Erythroblast (primary cell): ENCODE results near the gene KIF1A.

Experiments
- DNase-seq, 2 experiments: peaks; one replicate each; lab custom pipeline; 2025; lab: John Stamatoyannopoulos, UW
- GATA1 ChIP-seq: IDR thresholded peaks from 2 replicates; pipeline ENCODE4 v1.6.1; 2011; ENCODE audit warnings: low read depth, mild to moderate bottlenecking, control low read depth, low read length, moderate library complexity
- POLR2A ChIP-seq: IDR thresholded peaks from 2 replicates; pipeline ENCODE4 v1.6.1; 2011; ENCODE audit warnings: mild to moderate bottlenecking, low read length

KIF1A gene

DNA sequence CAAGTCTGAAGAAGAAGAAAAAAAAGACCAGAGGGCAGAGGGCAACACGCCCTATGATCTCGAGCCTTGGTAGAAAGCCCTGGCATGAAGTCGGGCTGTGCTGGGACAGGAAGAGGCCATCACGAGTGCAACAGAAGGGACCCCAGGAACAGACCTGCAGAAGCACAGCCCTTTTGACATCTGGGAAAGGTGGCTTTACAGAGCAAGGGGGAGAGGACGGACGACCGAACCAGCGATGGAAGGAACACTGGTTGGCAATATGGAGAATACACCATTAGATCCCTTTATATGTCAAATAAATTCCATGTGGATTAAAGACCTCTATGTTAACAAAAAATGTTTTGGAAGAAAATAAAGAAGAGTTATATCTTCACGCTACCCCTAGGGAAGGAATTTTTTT, 10.7 kb downstream of the KIF1A start:
- no peak for TF ChIP-seq GATA1
- no peak for TF ChIP-seq POLR2A
- no peak for DNase-seq

DNA sequence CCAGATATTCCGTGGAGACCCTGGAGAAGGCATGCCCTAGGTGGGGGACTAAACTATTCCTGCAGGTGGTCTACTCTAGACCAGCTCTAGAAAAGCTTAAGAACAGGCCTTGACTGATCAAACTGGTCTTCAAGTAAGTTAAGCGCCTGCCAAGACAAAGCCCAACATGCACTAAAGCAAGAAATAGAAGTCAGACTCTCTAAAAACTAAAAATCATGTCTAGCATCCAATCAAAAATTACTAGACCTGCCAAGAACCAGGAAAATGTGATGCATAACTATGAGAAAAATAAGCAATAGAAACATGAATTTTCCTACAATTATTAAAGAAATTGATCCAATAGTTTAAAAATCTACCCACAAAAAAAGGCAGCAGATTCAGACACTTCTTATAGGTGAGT, 13.6 kb downstream of the KIF1A start:
- DNase-seq, result no peak
- TF ChIP-seq GATA1 (no peak), POLR2A (no peak)

DNA sequence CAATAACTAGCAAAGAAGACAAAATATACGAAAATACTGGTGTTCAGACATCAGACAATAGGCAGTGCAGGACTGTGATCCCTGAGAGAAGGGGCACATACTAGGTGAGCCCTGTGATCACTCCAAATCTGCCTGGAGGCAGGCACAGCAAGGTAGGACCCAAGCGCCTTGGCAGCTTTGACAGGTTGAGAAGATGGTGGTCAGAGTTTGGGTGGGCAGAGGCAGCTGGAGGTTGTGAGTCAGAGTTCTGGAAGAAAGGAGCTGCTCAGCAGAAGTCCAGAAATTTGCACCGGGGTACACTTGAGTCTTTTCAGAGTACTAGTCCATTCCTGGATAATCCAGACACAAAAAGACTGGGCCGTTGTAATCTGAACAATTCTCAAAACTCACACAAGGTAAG, 14.0 kb downstream of the KIF1A start:
- no peak for DNase-seq
- no peak for TF ChIP-seq POLR2A
- no peak for TF ChIP-seq GATA1

DNA sequence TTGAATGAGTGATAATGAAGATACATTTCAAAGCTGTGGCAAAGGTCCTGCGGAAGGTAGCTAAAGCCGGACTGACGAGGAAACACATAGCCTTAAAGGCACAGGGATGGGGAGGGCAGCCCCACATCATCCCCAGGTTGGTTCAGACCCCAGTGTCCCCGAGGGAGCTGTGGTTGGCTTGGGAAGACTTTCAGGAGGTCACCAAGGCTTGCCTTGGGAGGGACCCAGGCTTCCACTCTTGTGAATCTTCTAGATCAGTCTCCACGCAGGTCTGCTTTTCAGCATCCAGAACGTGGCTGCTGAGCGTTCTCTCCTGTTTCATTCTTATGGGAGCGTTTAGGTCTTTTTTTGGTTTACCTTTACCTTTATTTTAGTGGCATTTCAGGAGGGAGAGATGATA, 16.8 kb downstream of the KIF1A start:
- no peak for TF ChIP-seq GATA1
- TF ChIP-seq POLR2A, result no peak

DNA sequence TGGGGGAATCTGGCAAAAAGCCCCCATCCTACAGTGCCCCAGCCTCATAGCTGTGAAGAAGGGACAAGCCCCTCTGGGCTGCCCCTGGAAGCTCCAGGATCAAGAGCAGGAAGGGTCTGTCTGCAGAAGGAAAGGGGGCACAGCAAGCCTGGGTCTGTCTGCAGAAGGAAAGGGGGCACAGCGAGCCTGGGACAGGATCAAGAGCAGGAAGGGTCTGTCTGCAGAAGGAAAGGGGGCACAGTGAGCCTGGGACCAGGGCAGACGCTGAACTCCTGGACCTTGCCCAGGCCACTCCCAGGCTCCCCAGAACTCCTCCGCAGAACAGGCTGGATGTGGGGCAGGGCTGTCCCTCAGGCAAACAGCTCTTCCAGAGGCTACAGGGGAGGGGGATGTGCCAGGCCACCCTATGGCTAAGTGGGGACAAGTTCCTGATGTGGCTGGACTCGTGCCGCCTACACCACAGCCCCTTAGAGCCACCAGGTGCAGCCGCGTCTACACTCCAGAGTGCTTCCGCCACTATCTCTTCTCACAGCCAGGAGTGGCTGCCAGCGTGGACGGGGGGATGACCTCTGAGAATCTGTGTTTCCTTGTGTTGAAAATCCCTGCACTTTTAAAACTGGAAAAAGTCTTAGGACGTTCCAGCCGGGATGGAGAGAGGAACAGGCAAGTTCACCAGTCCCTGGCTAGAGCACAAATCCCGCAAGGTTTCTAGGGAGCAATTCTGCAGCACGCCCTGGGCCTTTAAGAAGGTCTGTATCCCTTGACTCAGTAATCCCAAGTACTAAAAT, 20.8 kb downstream of the KIF1A start:
- TF ChIP-seq POLR2A, result no peak
- no peak for TF ChIP-seq GATA1

More for the DNA sequence above, 16.8 kb downstream of the KIF1A start:
- no peak for DNase-seq

DNA sequence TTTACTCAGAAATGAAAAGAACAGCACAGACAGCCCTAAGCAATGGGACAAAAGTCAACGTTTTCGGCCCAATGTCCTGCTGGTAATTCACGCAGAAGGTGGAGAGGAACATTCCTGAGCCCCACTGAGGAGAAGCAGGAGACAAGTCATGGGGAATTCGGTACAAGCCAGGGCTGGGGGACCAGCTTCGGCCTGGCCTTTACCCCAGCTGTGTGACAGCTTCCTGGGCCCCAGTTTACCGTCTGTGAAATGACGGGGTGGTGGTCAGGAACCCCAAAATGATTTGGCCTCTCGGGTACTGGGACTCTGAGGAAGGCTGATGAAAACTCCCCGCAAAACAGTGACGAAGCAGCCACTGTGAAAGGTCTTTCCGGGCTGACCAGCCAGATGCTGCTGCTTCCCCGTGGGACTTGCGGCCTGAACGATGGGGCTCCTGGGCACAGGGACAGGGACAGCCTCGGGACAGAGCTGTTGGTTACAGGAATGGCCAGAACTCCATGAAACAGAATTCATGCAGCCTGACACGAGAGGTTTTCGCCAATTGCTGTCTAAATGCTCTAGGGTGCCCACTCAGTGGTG, 21.6 kb downstream of the KIF1A start:
- no peak for DNase-seq
- TF ChIP-seq GATA1, result no peak
- TF ChIP-seq POLR2A, result no peak

More for the DNA sequence above, 20.8 kb downstream of the KIF1A start:
- no peak for DNase-seq

DNA sequence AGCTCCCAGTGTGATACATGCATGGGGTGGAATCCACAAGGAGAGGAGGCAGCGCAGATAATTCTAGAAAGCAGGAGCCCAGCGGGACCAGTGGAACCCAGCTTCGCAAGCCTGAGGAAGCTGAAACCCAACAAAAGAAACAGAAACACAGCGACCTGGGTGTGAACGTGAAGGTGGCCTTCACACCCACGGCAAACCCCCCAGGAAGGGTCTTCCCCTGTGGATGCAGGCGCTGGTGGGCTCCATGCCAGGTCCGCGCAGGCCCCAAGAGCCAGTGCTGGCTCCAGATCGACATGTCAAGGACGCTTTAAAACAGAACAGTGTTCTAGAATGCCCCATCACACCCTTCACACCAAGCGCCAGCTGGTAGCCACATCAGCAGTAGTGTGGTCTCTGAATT, 22.1 kb downstream of the KIF1A start:
- TF ChIP-seq POLR2A, result no peak
- no peak for TF ChIP-seq GATA1
- DNase-seq, result no peak

DNA sequence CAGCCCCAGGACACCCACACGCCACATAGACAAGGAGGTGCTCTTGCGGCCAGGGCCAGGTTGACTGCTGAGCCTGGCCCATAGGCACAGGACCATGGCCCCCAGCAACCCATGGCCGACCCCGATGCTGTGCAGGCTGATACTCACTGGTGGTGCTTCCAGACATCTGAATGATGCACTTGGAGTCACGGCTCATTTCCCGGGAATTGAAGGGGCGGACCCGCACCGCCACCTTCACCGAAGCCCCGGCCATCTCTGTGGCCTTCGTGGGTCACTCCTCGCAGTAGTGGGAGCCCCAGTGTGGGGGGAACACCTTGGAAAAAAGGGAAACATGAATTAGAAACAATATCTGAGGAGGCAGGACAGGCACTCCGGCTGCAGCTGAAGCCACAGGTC, 22.5 kb downstream of the KIF1A start:
- no peak for DNase-seq

DNA sequence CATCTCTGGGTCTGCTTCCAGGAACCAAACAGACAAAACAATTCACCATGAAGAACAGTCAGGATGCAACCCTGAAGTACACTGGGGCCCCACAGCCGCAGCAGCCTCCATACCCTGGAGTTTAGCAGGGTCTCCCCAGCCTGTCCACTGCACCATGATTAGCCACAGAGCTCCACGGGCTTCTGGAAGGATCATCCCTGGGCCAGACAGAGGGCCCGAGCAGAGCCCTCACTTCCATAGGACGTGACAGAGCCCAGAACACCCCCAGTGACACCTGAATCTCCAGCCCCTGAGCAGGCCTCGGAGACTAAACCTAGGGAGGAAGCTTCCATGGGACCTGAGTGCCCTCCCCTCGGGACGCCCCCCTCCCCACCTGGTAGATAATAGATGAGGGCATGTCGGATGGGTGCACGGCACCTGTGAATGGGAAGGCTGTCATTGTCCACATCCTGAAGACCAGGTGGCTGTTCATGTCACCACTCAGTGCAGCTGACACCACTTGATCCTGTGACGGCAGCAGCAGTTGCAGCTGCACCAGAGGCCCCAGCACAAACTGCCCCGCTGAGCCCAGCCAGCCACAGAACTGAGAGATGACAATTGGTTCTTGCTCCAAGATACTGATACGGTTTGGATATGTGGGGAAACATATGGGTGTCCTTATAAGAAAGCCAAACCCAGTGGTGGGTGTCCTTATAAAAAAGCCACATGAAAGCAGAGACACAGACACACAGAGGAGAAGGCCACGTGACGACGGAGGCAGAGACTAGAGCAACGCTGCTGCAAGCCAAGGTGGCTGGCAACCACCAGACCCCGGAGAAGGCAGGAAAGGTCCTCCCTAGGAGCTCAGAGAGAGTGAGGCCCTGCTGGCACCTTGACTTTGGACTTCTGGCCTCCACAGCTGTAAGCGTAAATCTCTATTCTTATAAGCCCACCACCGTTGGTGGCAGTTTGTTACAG, 23.2 kb downstream of the KIF1A start:
- TF ChIP-seq POLR2A, result no peak
- TF ChIP-seq GATA1, result no peak
- DNase-seq, result no peak

More for the DNA sequence above, 22.5 kb downstream of the KIF1A start:
- TF ChIP-seq GATA1, result no peak
- TF ChIP-seq POLR2A, result no peak

DNA sequence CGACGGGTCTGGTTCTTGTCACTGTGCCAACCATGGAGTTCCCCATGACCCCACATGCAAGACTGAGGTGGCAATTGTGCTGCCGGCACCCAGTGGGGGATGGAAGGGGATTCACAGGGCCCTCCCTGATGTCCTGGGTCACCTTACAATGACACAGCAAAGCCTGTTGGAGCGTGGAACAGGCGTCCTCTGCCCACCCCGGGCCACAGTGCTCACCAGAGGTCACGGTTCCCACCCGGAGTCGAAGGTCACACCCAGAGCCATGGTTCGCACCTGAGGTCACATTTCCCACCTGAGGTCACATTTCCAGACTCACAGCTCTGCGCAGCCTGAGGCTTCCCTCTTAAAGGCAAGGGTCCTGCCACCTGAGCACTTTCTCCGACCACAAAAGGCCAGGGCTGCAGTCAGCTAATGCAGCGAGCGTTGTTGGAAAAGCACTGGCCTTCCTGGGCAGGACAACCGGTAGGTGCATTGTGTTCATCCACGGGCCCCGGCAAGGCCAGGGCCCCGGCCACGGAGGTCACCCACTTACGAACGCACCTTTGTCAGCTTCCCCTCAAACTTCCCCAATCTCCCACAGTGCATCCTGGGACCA, 24.0 kb downstream of the KIF1A start:
- DNase-seq, result no peak
- TF ChIP-seq POLR2A (no peak), GATA1 (no peak)

DNA sequence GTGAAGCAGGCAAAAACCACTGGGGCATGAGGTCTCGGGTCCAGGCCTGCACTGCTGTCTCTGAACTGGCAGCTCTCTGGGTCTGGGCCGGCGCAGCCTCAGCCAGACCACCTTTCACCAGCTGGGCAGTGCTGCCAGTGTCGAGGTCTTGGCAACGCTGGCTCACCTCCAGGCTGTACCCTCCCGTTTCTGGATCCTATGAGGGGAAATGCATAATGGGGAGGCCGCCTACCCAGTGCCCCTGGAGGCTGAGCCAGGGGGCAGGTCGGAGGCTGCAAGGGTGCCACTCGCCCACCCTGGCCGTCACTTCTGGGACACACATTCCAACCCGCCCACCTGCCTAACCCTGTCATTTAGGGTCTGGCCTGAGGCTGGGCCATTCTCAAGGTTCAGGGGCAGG, 24.6 kb downstream of the KIF1A start:
- TF ChIP-seq POLR2A (no peak), GATA1 (no peak)
- DNase-seq, result no peak

DNA sequence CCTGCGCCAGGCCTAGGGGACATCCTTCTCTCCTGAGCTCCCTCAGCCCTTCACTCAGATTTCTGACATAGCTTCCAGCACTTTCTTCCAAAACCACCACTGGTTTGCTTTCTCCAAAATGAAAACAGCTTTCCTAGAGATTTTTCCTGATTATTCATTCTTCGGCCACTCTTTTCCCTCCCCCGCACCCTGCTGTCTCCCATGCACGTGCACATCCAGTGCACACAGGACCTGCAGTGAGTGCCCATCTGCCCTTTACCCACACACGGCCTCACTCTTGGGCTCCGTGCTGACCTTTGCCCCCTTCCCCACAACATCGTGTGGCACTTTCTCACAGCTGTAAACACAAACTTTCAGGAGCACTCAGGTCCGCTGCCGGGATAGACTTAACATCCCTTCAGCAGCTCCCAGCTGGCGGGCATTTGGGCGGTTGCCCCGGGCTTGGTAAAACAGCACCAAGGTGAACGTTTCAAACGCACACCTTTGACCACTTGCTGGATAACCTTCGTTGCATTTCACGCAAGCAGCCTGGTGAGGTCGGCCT, 25.8 kb downstream of the KIF1A start:
- TF ChIP-seq GATA1 (no peak), POLR2A (no peak)
- DNase-seq, result no peak
